CD4-positive, CD25-positive, alpha-beta regulatory T cell (primary cell): ENCODE measurements around the gene ALDH16A1. TPM values are rescaled to one million over a fixed set of nuclear protein-coding genes. Genes with fewer than 3 reads are reported as not detected.

Experiments
- ATAC-seq, 2 donors: fragments of 150-1000 bp; cut with Tn5 transposase; one replicate each; pipeline ENCODE4 v1.10.0; 2021; ENCODE audit warnings: low read depth in 2 of 2, moderate number of reproducible peaks in 2 of 2, moderate library complexity in 1 of 2
- DNase-seq, 3 donors: peaks; one replicate each; pipeline versions ENCODE4 v3.0.0 to v3.0.0-alpha.2; 2012 to 2022; ENCODE audit warnings: mixed read lengths in 1 of 3
- H3K27ac ChIP-seq: one replicate; pipeline ENCODE4 v1.7.0; 2013; ENCODE audit warnings: mild to moderate bottlenecking, low read length; ENCODE audit not compliant: insufficient read depth, poor library complexity, severe bottlenecking
- H3K27me3 ChIP-seq: one replicate; pipeline ENCODE4 v1.7.0; 2013; ENCODE audit warnings: low read length; ENCODE audit not compliant: control insufficient read depth, insufficient read depth
- H3K36me3 ChIP-seq: one replicate; pipeline ENCODE4 v1.7.0; 2013; ENCODE audit warnings: mild to moderate bottlenecking, low read length, moderate library complexity; ENCODE audit not compliant: control insufficient read depth, insufficient read depth
- H3K4me1 ChIP-seq: 2 replicates; pipeline ENCODE4 v1.7.0; 2013; ENCODE audit warnings: mild to moderate bottlenecking, low read length; ENCODE audit not compliant: insufficient read depth, control insufficient read depth, poor library complexity, severe bottlenecking
- H3K4me3 ChIP-seq: one replicate; pipeline ENCODE4 v1.7.0; 2013; ENCODE audit warnings: low read depth, mild to moderate bottlenecking, low read length, moderate library complexity
- H3K9me3 ChIP-seq, 2 experiments: 1 replicate in 1 of 2; 2 replicates in 1 of 2; pipeline ENCODE4 v1.7.0; 2013; ENCODE audit warnings: low read length in 2 of 2, mild to moderate bottlenecking in 1 of 2, moderate library complexity in 1 of 2; ENCODE audit not compliant: control insufficient read depth in 2 of 2
- H3K27ac Mint-ChIP-seq, 3 donors: one replicate each; pipeline ENCODE4 v1.8.0; 2020 to 2022; ENCODE audit warnings: mild to moderate bottlenecking in 3 of 3, mixed read lengths in 3 of 3, moderate library complexity in 2 of 3
- H3K27me3 Mint-ChIP-seq: one replicate; pipeline ENCODE4 v1.8.0; 2022; ENCODE audit warnings: mild to moderate bottlenecking, mixed read lengths
- H3K36me3 Mint-ChIP-seq: one replicate; pipeline ENCODE4 v1.8.0; 2020; ENCODE audit warnings: mixed read lengths
- H3K4me1 Mint-ChIP-seq, 4 donors: one replicate each; pipeline ENCODE4 v1.8.0; 2020 to 2022; ENCODE audit warnings: mixed read lengths in 4 of 4, mild to moderate bottlenecking in 1 of 4
- H3K4me3 Mint-ChIP-seq, 4 donors: one replicate each; pipeline ENCODE4 v1.8.0; 2020 to 2022; ENCODE audit warnings: mild to moderate bottlenecking in 4 of 4, mixed read lengths in 4 of 4, moderate library complexity in 3 of 4
- H3K9me3 Mint-ChIP-seq, 7 donors: one replicate each; pipeline ENCODE4 v1.8.0; 2020 to 2022; ENCODE audit warnings: mixed read lengths in 7 of 7, mild to moderate bottlenecking in 3 of 7, moderate library complexity in 2 of 7
- polyA plus RNA-seq, 4 donors: library from polyadenylated mRNA; unstranded; fragments of 300-500 nt; fragmentation: Illumina TruSeq; gene quantifications; one replicate each; pipeline ENCODE4 v1.2.3, GENCODE V29; 2021
- total RNA-seq: library from RNA; stranded (reverse); gene quantifications from one replicate; pipeline ENCODE4 v1.2.3, GENCODE V29; 2022

The ALDH16A1 gene
- total and polyA plus RNA-seq, 5 donors from 2014 or later: 32.7 to 47.1 (median 42.2) TPM

GRCh38 chr19:49436381-49437017 is 16.5 kb upstream of the ALDH16A1 start:
- Mint-ChIP-seq H3K4me1 (peaks cover 0 to 44% (median 18%) of the 10 kb centered on the region in 4 donors), H3K27me3 (peaks cover 92% of the 10 kb centered on the region), H3K36me3 (no peaks in the 10 kb centered on the region), H3K4me3 (no peak overlapping the region), H3K9me3 (peaks cover 0 to 9% (median 1%) of the 10 kb centered on the region in 7 donors), H3K27ac (no peak overlapping the region)
- peaks cover 35% of the 10 kb centered on the region for H3K4me1 ChIP-seq
- no peak overlapping the region for H3K4me3 ChIP-seq
- peak in 2 of 3 donors; percentile 47 to 63 for DNase-seq
- peaks cover 40% of the 10 kb centered on the region for H3K27me3 ChIP-seq
- no peaks in the 10 kb centered on the region for H3K36me3 ChIP-seq
- H3K27ac ChIP-seq: no peak overlapping the region
- H3K9me3 ChIP-seq: no peaks in the 10 kb centered on the region
- ATAC-seq: no peak

GRCh38 chr19:49437231-49437630 is 15.8 kb upstream of the ALDH16A1 start:
- Histone ChIP-seq H3K27ac (no peak overlapping the region), H3K4me1 (peaks cover 36% of the 10 kb centered on the region), H3K36me3 (no peaks in the 10 kb centered on the region), H3K4me3 (no peak overlapping the region), H3K9me3 (no peaks in the 10 kb centered on the region), H3K27me3 (peaks cover 47% of the 10 kb centered on the region)
- H3K4me1 Mint-ChIP-seq: peaks cover 0 to 48% (median 24%) of the 10 kb centered on the region in 4 donors
- H3K4me3 Mint-ChIP-seq: no peak overlapping the region
- H3K9me3 Mint-ChIP-seq: peaks cover 0 to 8% (median 1%) of the 10 kb centered on the region in 7 donors
- no peak overlapping the region for H3K27ac Mint-ChIP-seq
- peaks cover 94% of the 10 kb centered on the region for H3K27me3 Mint-ChIP-seq
- no peaks in the 10 kb centered on the region for H3K36me3 Mint-ChIP-seq
- ATAC-seq: no peak
- DNase-seq: no peak

GRCh38 chr19:49438261-49438660 is 14.8 kb upstream of the ALDH16A1 start:
- H3K27ac ChIP-seq: no peak overlapping the region
- no peaks in the 10 kb centered on the region for H3K36me3 ChIP-seq
- no peak overlapping the region for H3K4me3 ChIP-seq
- no peak overlapping the region for H3K27ac Mint-ChIP-seq
- H3K4me3 Mint-ChIP-seq: peak overlapping the region in 1 of 4 donors; percentile 1
- DNase-seq (no peak), ATAC-seq (no peak)
- H3K27me3 Mint-ChIP-seq: peaks cover 91% of the 10 kb centered on the region
- no peaks in the 10 kb centered on the region for H3K9me3 ChIP-seq
- H3K9me3 Mint-ChIP-seq: peaks cover 0 to 8% (median 1%) of the 10 kb centered on the region in 7 donors
- H3K4me1 ChIP-seq: peaks cover 36% of the 10 kb centered on the region
- H3K27me3 ChIP-seq: peaks cover 47% of the 10 kb centered on the region
- H3K36me3 Mint-ChIP-seq: no peaks in the 10 kb centered on the region
- peaks cover 0 to 50% (median 27%) of the 10 kb centered on the region in 4 donors for H3K4me1 Mint-ChIP-seq

- H3K4me3 ChIP-seq: no peak overlapping the region
- H3K36me3 Mint-ChIP-seq: no peaks in the 10 kb centered on the region
- no peaks in the 10 kb centered on the region for H3K9me3 ChIP-seq
- H3K9me3 Mint-ChIP-seq: peaks cover 0 to 8% (median 0%) of the 10 kb centered on the region in 7 donors
- no peak overlapping the region for H3K27ac ChIP-seq
- H3K27ac Mint-ChIP-seq: no peak overlapping the region
- no peaks in the 10 kb centered on the region for H3K36me3 ChIP-seq
- peak overlapping the region in 3 of 4 donors; percentile 12 to 75 (median 41) for H3K4me3 Mint-ChIP-seq
- DNase-seq (no peak), ATAC-seq (no peak)
- peaks cover 86% of the 10 kb centered on the region for H3K27me3 Mint-ChIP-seq
- H3K27me3 ChIP-seq: peaks cover 44% of the 10 kb centered on the region
- peaks cover 38% of the 10 kb centered on the region for H3K4me1 ChIP-seq
- H3K4me1 Mint-ChIP-seq: peaks cover 0 to 58% (median 29%) of the 10 kb centered on the region in 4 donors
Measured at GRCh38 chr19:49439836-49440235, 13.2 kb upstream of the ALDH16A1 start.

GRCh38 chr19:49440439-49441209 is 12.4 kb upstream of the ALDH16A1 start:
- no peak for ATAC-seq

GRCh38 chr19:49441210-49441959 is 11.6 kb upstream of the ALDH16A1 start, which contains the start of gene SLC17A7:
Gene SLC17A7 (minus strand): TSS chr19:49441527. CDS start chr19:49441379, 148 bp downstream.
- ATAC-seq (no peak), DNase-seq (peak in 2 of 3 donors; percentile 44 to 45)
- Mint-ChIP-seq H3K36me3 (peaks cover 4% of the 10 kb centered on the region), H3K27ac (peak within 1 kb of the TSS; percentile 39 to 86 (median 47)), H3K27me3 (peaks cover 72% of the 10 kb centered on the region), H3K9me3 (peaks cover 0 to 7% (median 0%) of the 10 kb centered on the region in 7 donors), H3K4me3 (peak within 1 kb of the TSS; percentile 82 to 92 (median 86)), H3K4me1 (peaks cover 0 to 56% (median 27%) of the 10 kb centered on the region in 4 donors)
- Histone ChIP-seq H3K27ac (no peak within 1 kb of the TSS), H3K4me3 (no peak within 1 kb of the TSS), H3K36me3 (peaks cover 5% of the 10 kb centered on the region), H3K27me3 (peaks cover 36% of the 10 kb centered on the region), H3K9me3 (no peaks in the 10 kb centered on the region), H3K4me1 (peaks cover 38% of the 10 kb centered on the region)

More at GRCh38 chr19:49440439-49441209, 12.4 kb upstream of the ALDH16A1 start:
- no peak for DNase-seq
- no peaks in the 10 kb centered on the region for H3K36me3 ChIP-seq
- Mint-ChIP-seq H3K36me3 (no peaks in the 10 kb centered on the region), H3K9me3 (peaks cover 0 to 8% (median 0%) of the 10 kb centered on the region in 7 donors), H3K4me3 (peak overlapping the region in 3 of 4 donors; percentile 46 to 75 (median 67)), H3K27me3 (peaks cover 78% of the 10 kb centered on the region), H3K4me1 (peaks cover 0 to 59% (median 26%) of the 10 kb centered on the region in 4 donors), H3K27ac (peak overlapping the region in 1 of 3 donors; percentile 39)
- no peak overlapping the region for H3K4me3 ChIP-seq
- H3K27ac ChIP-seq: no peak overlapping the region
- H3K4me1 ChIP-seq: peaks cover 38% of the 10 kb centered on the region
- peaks cover 38% of the 10 kb centered on the region for H3K27me3 ChIP-seq
- H3K9me3 ChIP-seq: no peaks in the 10 kb centered on the region

- H3K4me3 Mint-ChIP-seq: peak overlapping the region; percentile 82 to 92 (median 86)
- Histone ChIP-seq H3K9me3 (no peaks in the 10 kb centered on the region), H3K36me3 (peaks cover 11% of the 10 kb centered on the region), H3K27me3 (peaks cover 36% of the 10 kb centered on the region), H3K4me1 (peaks cover 32% of the 10 kb centered on the region), H3K27ac (no peak overlapping the region), H3K4me3 (no peak overlapping the region)
- H3K9me3 Mint-ChIP-seq: peaks cover 0 to 7% (median 0%) of the 10 kb centered on the region in 7 donors
- DNase-seq (no peak), ATAC-seq (no peak)
- peak overlapping the region in 2 of 3 donors; percentile 47 to 86 for H3K27ac Mint-ChIP-seq
- peaks cover 66% of the 10 kb centered on the region for H3K27me3 Mint-ChIP-seq
- peaks cover 0 to 55% (median 26%) of the 10 kb centered on the region in 4 donors for H3K4me1 Mint-ChIP-seq
- peaks cover 4% of the 10 kb centered on the region for H3K36me3 Mint-ChIP-seq
Measured at GRCh38 chr19:49441960-49442350, 11.1 kb upstream of the ALDH16A1 start.
